ENCODE results near the gene MAFG.

Gene MAFG

GRCh38 chr17:81888105-81888987 is 39.2 kb downstream of the MAFG start:
- Histone ChIP-seq H3K27ac (no peak overlapping the region), H3K9me3 (no peaks in the 10 kb centered on the region), H3K4me1 (ENCODE audit: control insufficient read depth in 1 of 2, insufficient read depth in 1 of 2, low read depth in 1 of 2, low read length in 1 of 2) (peaks cover 19% of the 10 kb centered on the region in 2 experiments), H3K36me3 (peaks cover 53% of the 10 kb centered on the region), H3K4me3 (ENCODE audit: low read depth in 1 of 2, low read length in 1 of 2) (no peak overlapping the region), H3K27me3 (no peaks in the 10 kb centered on the region)
- TF ChIP-seq, protein P1, sequence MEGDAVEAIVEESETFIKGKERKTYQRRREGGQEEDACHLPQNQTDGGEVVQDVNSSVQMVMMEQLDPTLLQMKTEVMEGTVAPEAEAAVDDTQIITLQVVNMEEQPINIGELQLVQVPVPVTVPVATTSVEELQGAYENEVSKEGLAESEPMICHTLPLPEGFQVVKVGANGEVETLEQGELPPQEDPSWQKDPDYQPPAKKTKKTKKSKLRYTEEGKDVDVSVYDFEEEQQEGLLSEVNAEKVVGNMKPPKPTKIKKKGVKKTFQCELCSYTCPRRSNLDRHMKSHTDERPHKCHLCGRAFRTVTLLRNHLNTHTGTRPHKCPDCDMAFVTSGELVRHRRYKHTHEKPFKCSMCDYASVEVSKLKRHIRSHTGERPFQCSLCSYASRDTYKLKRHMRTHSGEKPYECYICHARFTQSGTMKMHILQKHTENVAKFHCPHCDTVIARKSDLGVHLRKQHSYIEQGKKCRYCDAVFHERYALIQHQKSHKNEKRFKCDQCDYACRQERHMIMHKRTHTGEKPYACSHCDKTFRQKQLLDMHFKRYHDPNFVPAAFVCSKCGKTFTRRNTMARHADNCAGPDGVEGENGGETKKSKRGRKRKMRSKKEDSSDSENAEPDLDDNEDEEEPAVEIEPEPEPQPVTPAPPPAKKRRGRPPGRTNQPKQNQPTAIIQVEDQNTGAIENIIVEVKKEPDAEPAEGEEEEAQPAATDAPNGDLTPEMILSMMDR (IDR thresholded peaks at IDR 0.05) = no peak

DNA sequence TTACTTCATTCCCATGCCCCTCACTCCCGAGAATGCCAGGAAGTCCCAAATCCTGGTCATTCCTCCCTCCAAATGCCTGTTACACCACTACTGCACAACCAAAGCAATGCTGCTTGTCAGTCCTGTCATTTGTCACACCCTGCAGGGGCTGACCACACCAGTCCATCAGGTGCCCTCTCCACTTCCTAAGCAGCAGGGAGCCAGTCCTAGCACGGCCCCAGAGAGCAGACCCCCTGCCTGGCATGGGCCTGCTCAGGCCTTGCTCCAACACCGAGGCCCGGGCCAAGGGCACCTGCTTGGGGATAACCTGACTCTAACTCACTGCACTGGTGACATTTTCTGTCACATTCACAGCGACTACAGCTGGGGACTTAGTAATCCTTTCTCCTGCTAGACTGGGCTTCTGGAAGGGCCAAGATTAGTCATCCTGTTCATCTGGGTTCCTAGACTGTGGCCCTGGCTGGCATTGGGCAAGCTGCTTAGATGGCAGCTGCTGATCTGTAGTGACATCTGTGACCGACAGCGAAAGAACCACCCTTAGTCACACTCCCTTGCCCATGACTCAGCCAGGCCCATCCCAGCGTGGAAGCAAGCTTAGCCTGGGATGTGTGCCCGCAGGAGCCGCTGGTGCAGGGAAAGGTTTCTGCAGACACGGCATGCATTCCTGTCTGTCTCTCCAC is 41.5 kb downstream of the MAFG start:
- Histone ChIP-seq H3K27ac (no peak overlapping the region), H3K36me3 (peaks cover 59% of the 10 kb centered on the region), H3K4me1 (ENCODE audit: control insufficient read depth in 1 of 2, insufficient read depth in 1 of 2, low read depth in 1 of 2, low read length in 1 of 2) (peaks cover 9% of the 10 kb centered on the region in 2 experiments), H3K27me3 (no peaks in the 10 kb centered on the region), H3K4me3 (ENCODE audit: low read depth in 1 of 2, low read length in 1 of 2) (no peak overlapping the region), H3K9me3 (no peaks in the 10 kb centered on the region)
- TF ChIP-seq, protein P1 (IDR thresholded peaks at IDR 0.05) = no peak

DNA sequence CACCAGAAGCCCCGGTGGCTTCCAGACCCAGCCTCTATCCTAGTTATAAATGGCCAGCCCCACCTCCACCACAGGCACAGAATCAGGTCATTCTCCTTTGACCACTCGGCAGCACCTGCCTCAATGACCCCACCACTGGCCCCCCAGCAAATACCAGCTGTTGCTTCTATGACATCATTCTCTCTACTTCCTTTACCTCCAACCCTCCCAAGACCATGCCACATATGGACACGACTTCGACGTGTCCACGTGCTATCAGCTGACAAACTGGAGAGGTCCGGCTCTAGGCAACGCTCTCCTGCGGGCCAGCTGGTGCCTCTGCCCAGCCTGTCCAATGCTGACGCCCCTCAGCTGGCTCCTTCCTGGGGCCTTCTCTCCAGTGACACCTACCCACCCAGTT is 42.1 kb downstream of the MAFG start:
- Histone ChIP-seq H3K4me1 (ENCODE audit: control insufficient read depth in 1 of 2, insufficient read depth in 1 of 2, low read depth in 1 of 2, low read length in 1 of 2) (peaks cover 4 to 5% of the 10 kb centered on the region in 2 experiments), H3K36me3 (peaks cover 59% of the 10 kb centered on the region), H3K4me3 (ENCODE audit: low read depth in 1 of 2, low read length in 1 of 2) (no peak overlapping the region), H3K9me3 (no peaks in the 10 kb centered on the region), H3K27ac (no peak overlapping the region), H3K27me3 (no peaks in the 10 kb centered on the region)
- TF ChIP-seq, protein P1 (IDR thresholded peaks at IDR 0.05) = no peak

DNA sequence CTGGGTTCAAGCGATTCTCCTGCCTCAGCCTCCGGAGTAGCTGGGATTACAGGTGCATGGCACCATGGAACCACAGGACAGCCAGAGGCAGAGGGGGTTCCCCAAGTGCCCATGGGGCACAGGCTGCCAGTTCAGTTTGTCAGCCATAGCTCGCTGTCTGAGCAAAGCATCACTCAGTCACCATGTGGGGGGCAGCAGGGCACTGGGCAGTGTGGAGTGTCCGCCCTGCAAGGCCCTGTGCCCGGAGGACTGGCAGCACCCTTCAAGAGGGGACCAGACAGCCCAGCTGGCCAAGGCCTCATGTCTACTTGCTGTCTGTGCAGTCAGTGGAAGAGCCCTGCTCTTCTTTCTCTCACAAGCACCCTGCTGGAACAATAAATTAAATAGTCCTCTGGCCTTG is 42.6 kb downstream of the MAFG start:
- Histone ChIP-seq H3K4me3 (ENCODE audit: low read depth in 1 of 2, low read length in 1 of 2) (no peak overlapping the region), H3K27me3 (no peaks in the 10 kb centered on the region), H3K36me3 (peaks cover 59% of the 10 kb centered on the region), H3K27ac (no peak overlapping the region), H3K4me1 (ENCODE audit: control insufficient read depth in 1 of 2, insufficient read depth in 1 of 2, low read depth in 1 of 2, low read length in 1 of 2) (no peaks in the 10 kb centered on the region), H3K9me3 (no peaks in the 10 kb centered on the region)
- TF ChIP-seq, protein P1 (IDR thresholded peaks at IDR 0.05) = no peak

- Histone ChIP-seq H3K27ac (no peak overlapping the region), H3K4me3 (ENCODE audit: low read depth in 1 of 2, low read length in 1 of 2) (no peak overlapping the region), H3K36me3 (peaks cover 57% of the 10 kb centered on the region), H3K9me3 (no peaks in the 10 kb centered on the region), H3K27me3 (no peaks in the 10 kb centered on the region), H3K4me1 (ENCODE audit: control insufficient read depth in 1 of 2, insufficient read depth in 1 of 2, low read depth in 1 of 2, low read length in 1 of 2) (no peaks in the 10 kb centered on the region)
- TF ChIP-seq, protein P1 (IDR thresholded peaks at IDR 0.05) = no peak
These were observed 43.0 kb downstream of the MAFG start for GRCh38 chr17:81884520-81884919.

Measured in neutrophil (primary cell).